Pancreas (tissue), 10 donors: ENCODE results near the gene MED10. TPM values are rescaled to one million over a fixed set of nuclear protein-coding genes. Genes with fewer than 3 reads are reported as not detected.

Experiments
- ATAC-seq, 4 donors: fragments of 200-7000 bp; cut with Tn5 transposase; one replicate each; pipeline versions ENCODE4 v1.8.0 to v1.9.1; 2020; ENCODE audit warnings: mild to moderate bottlenecking in 4 of 4, moderate library complexity in 4 of 4
- DNase-seq, 6 donors: peaks; one replicate each; pipeline ENCODE4 v3.0.0-alpha.2; 2020
- FAIRE-seq: peaks from 2 replicates; lab custom pipeline; 2012; peaks lifted over from hg19 to GRCh38; lab: Jason Lieb, UNC
- H3K27ac ChIP-seq, 4 donors: fragments of 200-600 bp; sonication (generic); 1 replicate in 3 of 4; 2 replicates in 1 of 4; pipeline versions ENCODE4 v1.5.0 to v1.8.0; 2020
- H3K27me3 ChIP-seq, 4 donors: fragments of 200-600 bp; one replicate each; pipeline ENCODE4 v1.8.0; 2021
- H3K36me3 ChIP-seq, 3 donors: fragments of 200-600 bp; sonication (generic) in 1 of 3; one replicate each; pipeline versions ENCODE4 v1.5.0 to v1.8.0; 2020 to 2021
- H3K4me1 ChIP-seq, 3 donors: fragments of 200-600 bp; one replicate each; pipeline ENCODE4 v1.8.0; 2021
- H3K4me3 ChIP-seq, 4 donors: fragments of 200-600 bp; sonication (generic) in 2 of 4; one replicate each; pipeline versions ENCODE4 v1.5.0 to v1.8.0; 2020 to 2021
- H3K9me3 ChIP-seq, 4 donors: fragments of 200-600 bp; one replicate each; pipeline ENCODE4 v1.8.0; 2021
- CTCF ChIP-seq, 4 donors: fragments of 200-600 bp; sonication (generic) in 3 of 4; IDR thresholded peaks; one replicate each; pipeline versions ENCODE4 v1.5.0 to v1.8.0; 2021; ENCODE audit warnings: antibody characterized with exemption in 4 of 4
- WGBS, 2 donors: extraction: QIAGEN DNeasy Blood & Tissue Kit; methylation state at CpG; one replicate each; pipeline ENCODE4 v1.1.7; 2013; 5-methylcytosine and 5-hydroxymethylcytosine counted together
- intact Hi-C, 3 donors: fragments of 100-400 bp; cut with DNase I; formaldehyde crosslinking; loops; one replicate each; pipeline versions ENCODE4 v1.11.1 to v1.14.2; 2022
- polyA plus RNA-seq, 2 donors: library from polyadenylated mRNA; stranded (reverse); fragments of 200-250 nt; gene quantifications; one replicate each; pipeline ENCODE4 v1.2.3, GENCODE V29; 2013
- total RNA-seq, 6 donors: library from RNA; stranded (reverse); fragmentation: NEBNext Ultra II Directional in 4 of 6; extraction: Animal tissue kit (Norgen Biotek cat#: 25700) in 4 of 6; gene quantifications; one replicate each; pipeline versions ENCODE4 v1.2.1 to v1.2.4, GENCODE V29; 2021 to 2023
- donor health status: healthy with polysubstance abuse.
- donor health status: DM: no; HTN: no; CAD: no; lungs with moderate emphysema.
- donor health status: DM: no; HTN: no; CAD: no.
- donor health status: control.
- donor health status: control.
- donor health status: Bipolar disorder and iron deficiency.
- donor health status: DM: yes; HTN: yes; CAD: no.
- donor health status: DM: no; HTN: no; CAD: no.
- donor health status: DM: no; HTN: no; CAD: no.
- donor health status: DM: yes; HTN: yes; CAD: no.

The MED10 gene
- total and polyA plus RNA-seq, 8 donors, result 10.9 to 25.1 (median 15.0) TPM

GRCh38 chr5:6354848-6355247 lies 23.5 kb downstream of the MED10 start:
- no peak for FAIRE-seq

GRCh38 chr5:6353602-6354302 lies 24.6 kb downstream of the MED10 start:
- intact Hi-C loops, result no loop called here
- no peak for TF ChIP-seq CTCF (IDR thresholded peaks at IDR 0.05)
- 80 to 89% methylated on average over 13 of the region's 13 CpGs for WGBS, 2 donors

More at GRCh38 chr5:6354848-6355247, 23.5 kb downstream of the MED10 start:
- Histone ChIP-seq H3K9me3 (no peaks in the 10 kb centered on the region), H3K27me3 (no peaks in the 10 kb centered on the region), H3K4me3 (no peak overlapping the region), H3K4me1 (no peaks in the 10 kb centered on the region), H3K36me3 (no peaks in the 10 kb centered on the region), H3K27ac (no peak overlapping the region)
- WGBS, 2 donors, result 43 to 74% methylated on average over 3 of the region's 3 CpGs
- no peak for DNase-seq
- no peak for TF ChIP-seq CTCF (IDR thresholded peaks at IDR 0.05)
- ATAC-seq, result no peak
- intact Hi-C loops, result no loop called here

GRCh38 chr5:6350277-6351090 lies 27.9 kb downstream of the MED10 start:
- Histone ChIP-seq H3K27ac (no peak overlapping the region), H3K4me3 (no peak overlapping the region), H3K27me3 (no peaks in the 10 kb centered on the region), H3K4me1 (no peaks in the 10 kb centered on the region), H3K36me3 (no peaks in the 10 kb centered on the region), H3K9me3 (no peaks in the 10 kb centered on the region)
- intact Hi-C loops, result no loop called here
- 63 to 79% methylated on average over 18 of the region's 18 CpGs for WGBS, 2 donors
- ATAC-seq (no peak), DNase-seq (no peak), FAIRE-seq (no peak)
- TF ChIP-seq CTCF (IDR thresholded peaks at IDR 0.05), result no peak

More at GRCh38 chr5:6353602-6354302, 24.6 kb downstream of the MED10 start:
- Histone ChIP-seq H3K4me3 (no peak overlapping the region), H3K36me3 (no peaks in the 10 kb centered on the region), H3K27ac (no peak overlapping the region), H3K4me1 (no peaks in the 10 kb centered on the region), H3K27me3 (no peaks in the 10 kb centered on the region), H3K9me3 (no peaks in the 10 kb centered on the region)
- DNase-seq (no peak), FAIRE-seq (no peak), ATAC-seq (no peak)

GRCh38 chr5:6349387-6349786 lies 29.0 kb downstream of the MED10 start:
- intact Hi-C loops, result no loop called here
- Histone ChIP-seq H3K27me3 (no peaks in the 10 kb centered on the region), H3K4me3 (no peak overlapping the region), H3K27ac (no peak overlapping the region), H3K4me1 (no peaks in the 10 kb centered on the region), H3K36me3 (no peaks in the 10 kb centered on the region), H3K9me3 (no peaks in the 10 kb centered on the region)
- TF ChIP-seq CTCF (IDR thresholded peaks at IDR 0.05), result no peak
- FAIRE-seq (no peak), DNase-seq (no peak), ATAC-seq (no peak)
- WGBS, 2 donors, result 84 to 87% methylated on average over 19 of the region's 19 CpGs
